H9 (cell line): ENCODE results near the gene ARHGAP12. TPM values are rescaled to one million over a fixed set of nuclear protein-coding genes. Genes with fewer than 3 reads are reported as not detected.

Source experiments
- DNase-seq: peaks from one replicate; pipeline ENCODE4 v3.0.0-alpha.2; 2017
- H2AFZ ChIP-seq: one replicate; pipeline ENCODE4 v1.6.1; 2013; ENCODE audit warnings: mild to moderate bottlenecking, low read length, control low read depth, moderate library complexity
- H2AK5ac ChIP-seq: 2 replicates; pipeline ENCODE4 v1.6.1; 2013; ENCODE audit warnings: low read length, control low read depth, mixed read lengths; ENCODE audit not compliant: insufficient read length
- H2BK120ac ChIP-seq: one replicate; pipeline ENCODE4 v1.6.1; 2013; ENCODE audit warnings: low read depth, mild to moderate bottlenecking, low read length, control low read depth, inconsistent platforms; ENCODE audit not compliant: poor library complexity, severe bottlenecking
- H2BK12ac ChIP-seq: 2 replicates; pipeline ENCODE4 v1.6.1; 2013; ENCODE audit warnings: low read length, control low read depth, mixed read lengths, low read depth; ENCODE audit not compliant: insufficient read length
- H2BK15ac ChIP-seq: 2 replicates; pipeline ENCODE4 v1.6.1; 2013; ENCODE audit warnings: low read depth, low read length, control low read depth
- H2BK20ac ChIP-seq: one replicate; pipeline ENCODE4 v1.6.1; 2013; ENCODE audit warnings: low read depth, mild to moderate bottlenecking, low read length, control low read depth, inconsistent platforms; ENCODE audit not compliant: poor library complexity, severe bottlenecking
- H2BK5ac ChIP-seq: 2 replicates; pipeline ENCODE4 v1.6.1; 2013; ENCODE audit warnings: low read length, control low read depth, mixed read lengths; ENCODE audit not compliant: insufficient read length
- H3K14ac ChIP-seq: 2 replicates; pipeline ENCODE4 v1.6.1; 2013; ENCODE audit warnings: low read length, control low read depth; ENCODE audit not compliant: insufficient read depth
- H3K18ac ChIP-seq: 2 replicates; pipeline ENCODE4 v1.6.1; 2013; ENCODE audit warnings: low read depth, mild to moderate bottlenecking, mixed read lengths, low read length, control low read depth; ENCODE audit not compliant: insufficient read length
- H3K23ac ChIP-seq: 2 replicates; pipeline ENCODE4 v1.6.1; 2013; ENCODE audit warnings: low read length, control low read depth, mixed read lengths, low read depth; ENCODE audit not compliant: insufficient read length
- H3K23me2 ChIP-seq: 2 replicates; pipeline ENCODE4 v1.6.1; 2013; ENCODE audit warnings: low read depth, mild to moderate bottlenecking, mixed read lengths, low read length, control low read depth; ENCODE audit not compliant: insufficient read length, poor library complexity, severe bottlenecking
- H3K27ac ChIP-seq: 2 replicates; pipeline ENCODE4 v1.5.1; 2013; ENCODE audit warnings: low read length, control low read depth, mixed read lengths, low read depth; ENCODE audit not compliant: insufficient read length
- H3K27me3 ChIP-seq: 2 replicates; pipeline ENCODE4 v1.6.1; 2013; ENCODE audit warnings: low read length, control low read depth, inconsistent platforms; ENCODE audit not compliant: insufficient read depth
- H3K4ac ChIP-seq: 2 replicates; pipeline ENCODE4 v1.6.1; 2013; ENCODE audit warnings: low read depth, mild to moderate bottlenecking, control low read depth, inconsistent platforms, low read length, moderate library complexity
- H3K4me1 ChIP-seq: 2 replicates; pipeline ENCODE4 v1.6.1; 2013; ENCODE audit warnings: low read length, control low read depth, inconsistent platforms; ENCODE audit not compliant: insufficient read depth
- H3K4me2 ChIP-seq: 2 replicates; pipeline ENCODE4 v1.6.1; 2013; ENCODE audit warnings: low read length, control low read depth, mixed read lengths; ENCODE audit not compliant: insufficient read length, insufficient read depth
- H3K56ac ChIP-seq: 2 replicates; pipeline ENCODE4 v1.6.1; 2013; ENCODE audit warnings: low read depth, mild to moderate bottlenecking, mixed read lengths, low read length, control low read depth; ENCODE audit not compliant: insufficient read length
- H3K79me1 ChIP-seq: 2 replicates; pipeline ENCODE4 v1.6.1; 2013; ENCODE audit warnings: low read depth, mild to moderate bottlenecking, moderate library complexity, low read length, control low read depth, inconsistent platforms; ENCODE audit not compliant: insufficient read depth, poor library complexity, severe bottlenecking
- H3K79me2 ChIP-seq: 2 replicates; pipeline ENCODE4 v1.6.1; 2013; ENCODE audit warnings: low read length, control low read depth, inconsistent platforms; ENCODE audit not compliant: insufficient read depth
- H3K9ac ChIP-seq: 2 replicates; pipeline ENCODE4 v1.6.1; 2013; ENCODE audit warnings: low read length, control low read depth, mixed read lengths; ENCODE audit not compliant: insufficient read length; ENCODE audit errors: extremely low read depth
- H3K9me3 ChIP-seq: one replicate; pipeline ENCODE4 v1.6.1; 2013; ENCODE audit warnings: low read depth, low read length, inconsistent platforms; ENCODE audit not compliant: control insufficient read depth
- H3T11ph ChIP-seq: one replicate; pipeline ENCODE4 v1.6.1; 2013; ENCODE audit warnings: mild to moderate bottlenecking, low read length, control low read depth, inconsistent platforms
- H4K20me1 ChIP-seq: one replicate; pipeline ENCODE4 v1.6.1; 2013; ENCODE audit not compliant: control insufficient read depth, insufficient read length, insufficient read depth
- H4K5ac ChIP-seq: 2 replicates; pipeline ENCODE4 v1.6.1; 2013; ENCODE audit warnings: low read depth, mild to moderate bottlenecking, mixed read lengths, low read length, control low read depth; ENCODE audit not compliant: insufficient read length
- H4K8ac ChIP-seq: replicated peaks from 2 replicates; pipeline ENCODE4 v1.6.1; 2013; ENCODE audit warnings: low read length, control low read depth, mixed read lengths, low read depth; ENCODE audit not compliant: insufficient read length
- H4K91ac ChIP-seq: 2 replicates; pipeline ENCODE4 v1.6.1; 2013; ENCODE audit warnings: low read depth, mild to moderate bottlenecking, moderate library complexity, mixed read lengths, low read length, control low read depth; ENCODE audit not compliant: insufficient read length
- H3K27ac Mint-ChIP-seq, 3 experiments: 2 replicates in 2 of 3; 3 replicates in 1 of 3; pipeline ENCODE4 v1.8.0; 2020 to 2021; ENCODE audit warnings: mixed read lengths in 3 of 3, mild to moderate bottlenecking in 1 of 3, moderate library complexity in 1 of 3
- H3K27me3 Mint-ChIP-seq: 2 replicates; pipeline ENCODE4 v1.8.0; 2021; ENCODE audit warnings: low read depth, mild to moderate bottlenecking, moderate library complexity, mixed read lengths
- H3K36me3 Mint-ChIP-seq, 3 experiments: 2 replicates in 2 of 3; 3 replicates in 1 of 3; pipeline ENCODE4 v1.8.0; 2020 to 2021; ENCODE audit warnings: low read depth in 3 of 3, mixed read lengths in 3 of 3; ENCODE audit not compliant: insufficient read depth in 1 of 3
- H3K4me1 Mint-ChIP-seq, 2 experiments: 2 replicates each; pipeline ENCODE4 v1.8.0; 2020; ENCODE audit warnings: mixed read lengths in 2 of 2
- H3K4me3 Mint-ChIP-seq, 2 experiments: 2 replicates in 1 of 2; 3 replicates in 1 of 2; pipeline ENCODE4 v1.8.0; 2020 to 2021; ENCODE audit warnings: mild to moderate bottlenecking in 2 of 2, mixed read lengths in 2 of 2, moderate library complexity in 1 of 2
- H3K9me3 Mint-ChIP-seq, 2 experiments: 2 replicates in 1 of 2; 3 replicates in 1 of 2; pipeline ENCODE4 v1.8.0; 2020; ENCODE audit warnings: mild to moderate bottlenecking in 2 of 2, mixed read lengths in 2 of 2, moderate library complexity in 1 of 2
- CTCF ChIP-seq: fragments of 200-600 bp; sonication (generic); conservative IDR thresholded peaks from 3 replicates; pipeline ENCODE4 v1.8.0; 2021; ENCODE audit warnings: antibody characterized with exemption, mild to moderate bottlenecking
- WGBS: extraction: QIAGEN DNeasy Blood & Tissue Kit; methylation state at CpG from one replicate; pipeline ENCODE4 v1.1.7; 2013; ENCODE audit warnings: missing lambda C conversion rate, low lambda C conversion rate, mixed read lengths; ENCODE audit not compliant: insufficient read length; ENCODE audit errors: extremely low coverage; 5-methylcytosine and 5-hydroxymethylcytosine counted together
- total RNA-seq: library from RNA; stranded (reverse); gene quantifications from 2 replicates; pipeline ENCODE4 v1.2.1, GENCODE V29; 2021

The ARHGAP12 gene
- total RNA-seq, 1 experiment from 2014 or later = 34.3 TPM

GRCh38 chr10:31820778-31821369, 107.8 kb downstream of the ARHGAP12 start:
- no peaks in the 10 kb centered on the region for H3K9me3 Mint-ChIP-seq
- no peak overlapping the region for H3K18ac ChIP-seq

More at GRCh38 chr10:31820778-31821369, 107.8 kb downstream of the ARHGAP12 start:
- no peak overlapping the region for H3K4ac ChIP-seq
- H3K79me2 ChIP-seq = no peaks in the 10 kb centered on the region
- Mint-ChIP-seq H3K4me1 (no peaks in the 10 kb centered on the region; a peak in 1 of 4 replicates), H3K27me3 (no peaks in the 10 kb centered on the region), H3K36me3 (no peaks in the 10 kb centered on the region; a peak in 3 of 7 replicates), H3K27ac (no peak overlapping the region), H3K4me3 (no peak overlapping the region)
- H3K56ac ChIP-seq = no peak overlapping the region
- no CpG with 5 or more reads among the region's 3 CpGs for WGBS
- H3K14ac ChIP-seq = no peak overlapping the region
- no peaks in the 10 kb centered on the region for H3K23me2 ChIP-seq
- H3K27ac ChIP-seq = no peak overlapping the region
- H4K8ac ChIP-seq = no peak overlapping the region
- H2AFZ ChIP-seq = no peak overlapping the region
- no peaks in the 10 kb centered on the region for H4K20me1 ChIP-seq
- H2AK5ac ChIP-seq = no peak overlapping the region
- no peaks in the 10 kb centered on the region for H3K27me3 ChIP-seq
- no peak for DNase-seq
- no peak overlapping the region for H3K9ac ChIP-seq
- H3K4me1 ChIP-seq = no peaks in the 10 kb centered on the region
- no peak overlapping the region for H2BK20ac ChIP-seq
- H2BK15ac ChIP-seq = no peak overlapping the region
- no peak overlapping the region for H3K4me2 ChIP-seq
- no peak overlapping the region for H2BK5ac ChIP-seq
- H4K91ac ChIP-seq = no peak overlapping the region
- TF ChIP-seq CTCF = no peak
- H2BK120ac ChIP-seq = no peak overlapping the region
- H3K79me1 ChIP-seq = no peaks in the 10 kb centered on the region
- no peak overlapping the region for H3K23ac ChIP-seq
- H4K5ac ChIP-seq = no peak overlapping the region
- H2BK12ac ChIP-seq = no peak overlapping the region
- no peak overlapping the region for H3T11ph ChIP-seq
- no peaks in the 10 kb centered on the region for H3K9me3 ChIP-seq
